HG03095 (cell line): ENCODE data around the gene BLOC1S4.
"Not testable (repeated sequence)": the region's sequence is repeated elsewhere in the genome, so short reads cannot be mapped to it uniquely, and the experiment has no call there.

Experiments
- ATAC-seq: cut with Tn5 transposase; IDR thresholded peaks from one replicate; pipeline ENCODE4 v1.9.1; 2021; ENCODE audit warnings: moderate library complexity; ENCODE audit not compliant: unreplicated experiment

The BLOC1S4 gene

GRCh38 chr4:6734165-6734786 is 18.3 kb downstream of the BLOC1S4 start:
- ATAC-seq = no peak

- no peak for ATAC-seq
Observed at GRCh38 chr4:6739920-6740319, 23.9 kb downstream of the BLOC1S4 start.

GRCh38 chr4:6740347-6740746 is 24.4 kb downstream of the BLOC1S4 start:
- ATAC-seq = no peak

- no peak for ATAC-seq
Observed at GRCh38 chr4:6742507-6742906, 26.5 kb downstream of the BLOC1S4 start.

- ATAC-seq = no peak
Observed at GRCh38 chr4:6742989-6743388, 27.0 kb downstream of the BLOC1S4 start.

- ATAC-seq = no peak
Observed at GRCh38 chr4:6746721-6747293, 30.8 kb downstream of the BLOC1S4 start.

GRCh38 chr4:6747294-6748051 is 31.5 kb downstream of the BLOC1S4 start:
- no peak for ATAC-seq

GRCh38 chr4:6748286-6748685 is 32.3 kb downstream of the BLOC1S4 start:
- ATAC-seq = no peak

- ATAC-seq = no peak
Observed at GRCh38 chr4:6749340-6750171, 33.6 kb downstream of the BLOC1S4 start.

GRCh38 chr4:6750286-6751221 is 34.6 kb downstream of the BLOC1S4 start:
- no peak for ATAC-seq

- ATAC-seq = no peak
Observed at GRCh38 chr4:6751611-6752485, 35.9 kb downstream of the BLOC1S4 start.

- ATAC-seq = no peak
Observed at GRCh38 chr4:6752486-6752829, 36.5 kb downstream of the BLOC1S4 start.

GRCh38 chr4:6753103-6753560 is 37.2 kb downstream of the BLOC1S4 start:
- no peak for ATAC-seq

GRCh38 chr4:6753891-6754290 is 37.9 kb downstream of the BLOC1S4 start:
- ATAC-seq = no peak

- ATAC-seq = no peak
Observed at GRCh38 chr4:6754481-6755087, 38.6 kb downstream of the BLOC1S4 start.

- ATAC-seq = no peak
Observed at GRCh38 chr4:6755088-6755753, 39.2 kb downstream of the BLOC1S4 start.

GRCh38 chr4:6756345-6756744 is 40.4 kb downstream of the BLOC1S4 start:
- not testable (repeated sequence) for ATAC-seq

- ATAC-seq = no peak
Observed at GRCh38 chr4:6758728-6759127, 42.8 kb downstream of the BLOC1S4 start.
